Gastroesophageal sphincter (tissue), 4 donors: ENCODE results near the gene PCDHGC3. TPM values are rescaled to one million over a fixed set of nuclear protein-coding genes. Genes with fewer than 3 reads are reported as not detected.

Source experiments
- ATAC-seq: fragments of 150-250 bp; one replicate; pipeline ENCODE4 v1.9.1; 2016; ENCODE audit warnings: mild to moderate bottlenecking, moderate library complexity
- H3K27ac ChIP-seq, 4 donors: fragments of 200-600 bp; sonication (generic) in 3 of 4; 1 replicate in 3 of 4; 2 replicates in 1 of 4; pipeline ENCODE4 v1.5.1; 2016 to 2019
- H3K27me3 ChIP-seq: fragments of 200-600 bp; sonication (generic); one replicate; pipeline ENCODE4 v1.5.1; 2019
- H3K36me3 ChIP-seq, 2 donors: fragments of 200-600 bp; sonication (generic); one replicate each; pipeline ENCODE4 v1.5.1; 2019; ENCODE audit warnings: control low read depth in 1 of 2
- H3K4me1 ChIP-seq, 3 donors: fragments of 200-600 bp; sonication (generic); 1 replicate in 2 of 3; 2 replicates in 1 of 3; pipeline ENCODE4 v1.5.1; 2016 to 2019; ENCODE audit warnings: control low read depth in 2 of 3
- H3K4me3 ChIP-seq, 2 donors: fragments of 200-600 bp; sonication (generic); one replicate each; pipeline ENCODE4 v1.5.1; 2019; ENCODE audit warnings: mild to moderate bottlenecking in 1 of 2, moderate library complexity in 1 of 2
- H3K9me3 ChIP-seq, 3 donors: fragments of 200-600 bp; sonication (generic); one replicate each; pipeline ENCODE4 v1.5.1; 2017 to 2019; ENCODE audit warnings: control low read depth in 2 of 3
- EP300 ChIP-seq: sonication (generic); formaldehyde crosslinking; IDR thresholded peaks from one replicate; pipeline ENCODE4 v1.6.1; 2017; ENCODE audit warnings: antibody characterized with exemption, mild to moderate bottlenecking
- POLR2A ChIP-seq, 2 donors: fragments of 450-650 bp; IDR thresholded peaks; one replicate each; pipeline ENCODE4 v1.6.1; 2017; ENCODE audit warnings: antibody characterized with exemption in 2 of 2, mild to moderate bottlenecking in 2 of 2, moderate library complexity in 1 of 2
- POLR2AphosphoS5 ChIP-seq: sonication (generic); formaldehyde crosslinking; IDR thresholded peaks from one replicate; pipeline ENCODE4 v1.6.1; 2017; ENCODE audit warnings: antibody characterized with exemption
- WGBS, 2 donors: methylation state at CpG; one replicate each; pipeline ENCODE4 v1.1.5; 2018; ENCODE audit warnings: low coverage in 1 of 2; 5-methylcytosine and 5-hydroxymethylcytosine counted together
- total RNA-seq, 4 donors: library from RNA; depleted of rRNA; stranded (reverse); fragments of >200 nt; gene quantifications; one replicate each; pipeline ENCODE4 v1.1.0, GENCODE V29; 2016
- TF ChIP-seq, protein P1 (sequence below), 4 experiments: fragments of 200-600 bp in 2 of 4; fragments of 450-650 bp in 2 of 4; sonication (generic) in 1 of 4; IDR thresholded peaks; one replicate each; pipeline ENCODE4 v1.5.1; 2017 to 2019; ENCODE audit warnings: antibody characterized with exemption in 4 of 4, mild to moderate bottlenecking in 2 of 4, moderate library complexity in 2 of 4

The PCDHGC3 gene
- total RNA-seq, 4 donors from 2014 or later = 52.6 to 95.6 (median 63.2) TPM

DNA sequence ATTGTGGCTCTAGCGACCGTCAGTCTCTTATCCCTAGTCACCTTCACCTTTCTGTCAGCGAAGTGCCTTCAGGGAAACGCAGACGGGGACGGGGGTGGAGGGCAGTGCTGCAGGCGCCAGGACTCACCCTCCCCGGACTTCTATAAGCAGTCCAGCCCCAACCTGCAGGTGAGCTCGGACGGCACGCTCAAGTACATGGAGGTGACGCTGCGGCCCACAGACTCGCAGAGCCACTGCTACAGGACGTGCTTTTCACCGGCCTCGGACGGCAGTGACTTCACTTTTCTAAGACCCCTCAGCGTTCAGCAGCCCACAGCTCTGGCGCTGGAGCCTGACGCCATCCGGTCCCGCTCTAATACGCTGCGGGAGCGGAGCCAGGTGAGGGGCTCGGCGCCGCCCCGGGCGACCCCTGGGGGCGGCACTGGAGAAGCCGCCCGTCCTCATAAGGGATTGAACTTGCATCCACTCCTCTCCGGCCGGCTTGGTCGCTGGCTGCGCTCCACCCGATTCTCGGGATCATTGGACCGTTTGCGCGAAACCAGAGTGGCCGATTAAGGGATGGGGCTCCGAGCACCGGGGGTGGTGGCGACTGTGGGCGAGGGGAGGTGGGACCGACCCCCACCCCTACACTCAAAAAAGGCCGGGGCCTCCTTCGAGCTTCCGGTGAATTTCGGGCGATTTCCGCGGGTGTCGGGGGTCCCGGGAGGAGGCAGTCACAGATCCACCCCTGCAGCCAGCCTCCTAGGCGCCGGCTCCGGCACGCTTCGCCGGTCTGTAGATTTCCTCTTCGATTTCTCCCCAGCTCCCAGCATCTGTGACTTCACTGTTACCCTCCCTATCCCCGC is 15.8 kb downstream of the PCDHGC3 start:
- no peak for TF ChIP-seq EP300
- no peak for TF ChIP-seq POLR2A (IDR thresholded peaks at IDR 0.05)
- no peak for TF ChIP-seq POLR2AphosphoS5
- TF ChIP-seq, protein P1, sequence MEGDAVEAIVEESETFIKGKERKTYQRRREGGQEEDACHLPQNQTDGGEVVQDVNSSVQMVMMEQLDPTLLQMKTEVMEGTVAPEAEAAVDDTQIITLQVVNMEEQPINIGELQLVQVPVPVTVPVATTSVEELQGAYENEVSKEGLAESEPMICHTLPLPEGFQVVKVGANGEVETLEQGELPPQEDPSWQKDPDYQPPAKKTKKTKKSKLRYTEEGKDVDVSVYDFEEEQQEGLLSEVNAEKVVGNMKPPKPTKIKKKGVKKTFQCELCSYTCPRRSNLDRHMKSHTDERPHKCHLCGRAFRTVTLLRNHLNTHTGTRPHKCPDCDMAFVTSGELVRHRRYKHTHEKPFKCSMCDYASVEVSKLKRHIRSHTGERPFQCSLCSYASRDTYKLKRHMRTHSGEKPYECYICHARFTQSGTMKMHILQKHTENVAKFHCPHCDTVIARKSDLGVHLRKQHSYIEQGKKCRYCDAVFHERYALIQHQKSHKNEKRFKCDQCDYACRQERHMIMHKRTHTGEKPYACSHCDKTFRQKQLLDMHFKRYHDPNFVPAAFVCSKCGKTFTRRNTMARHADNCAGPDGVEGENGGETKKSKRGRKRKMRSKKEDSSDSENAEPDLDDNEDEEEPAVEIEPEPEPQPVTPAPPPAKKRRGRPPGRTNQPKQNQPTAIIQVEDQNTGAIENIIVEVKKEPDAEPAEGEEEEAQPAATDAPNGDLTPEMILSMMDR (IDR thresholded peaks at IDR 0.05) = no peak
- H3K36me3 ChIP-seq = peaks cover 0 to 56% of the 10 kb centered on the region in 2 donors
- H3K27me3 ChIP-seq = no peaks in the 10 kb centered on the region
- WGBS, 2 donors = 70 to 72% methylated on average over 8 to 10 of the region's 66 CpGs
- H3K4me3 ChIP-seq = no peak overlapping the region
- ATAC-seq = no peak
- H3K4me1 ChIP-seq = peaks cover 0 to 60% (median 11%) of the 10 kb centered on the region in 3 donors
- no peak overlapping the region for H3K27ac ChIP-seq
- H3K9me3 ChIP-seq = no peaks in the 10 kb centered on the region

GRCh38 chr5:141492168-141492885 is 16.6 kb downstream of the PCDHGC3 start:
- Histone ChIP-seq H3K4me1 (peaks cover 0 to 56% (median 11%) of the 10 kb centered on the region in 3 donors), H3K4me3 (peak overlapping the region in 1 of 2 donors; percentile 18), H3K36me3 (peaks cover 0 to 56% of the 10 kb centered on the region in 2 donors), H3K27me3 (no peaks in the 10 kb centered on the region), H3K27ac (no peak overlapping the region), H3K9me3 (no peaks in the 10 kb centered on the region)
- 77% methylated on average over 6 to 11 of the region's 68 CpGs for WGBS, 2 donors
- no peak for ATAC-seq
- no peak for TF ChIP-seq POLR2A (IDR thresholded peaks at IDR 0.05)
- TF ChIP-seq, protein P1 (IDR thresholded peaks at IDR 0.05) = no peak
- no peak for TF ChIP-seq POLR2AphosphoS5
- TF ChIP-seq EP300 = no peak

DNA sequence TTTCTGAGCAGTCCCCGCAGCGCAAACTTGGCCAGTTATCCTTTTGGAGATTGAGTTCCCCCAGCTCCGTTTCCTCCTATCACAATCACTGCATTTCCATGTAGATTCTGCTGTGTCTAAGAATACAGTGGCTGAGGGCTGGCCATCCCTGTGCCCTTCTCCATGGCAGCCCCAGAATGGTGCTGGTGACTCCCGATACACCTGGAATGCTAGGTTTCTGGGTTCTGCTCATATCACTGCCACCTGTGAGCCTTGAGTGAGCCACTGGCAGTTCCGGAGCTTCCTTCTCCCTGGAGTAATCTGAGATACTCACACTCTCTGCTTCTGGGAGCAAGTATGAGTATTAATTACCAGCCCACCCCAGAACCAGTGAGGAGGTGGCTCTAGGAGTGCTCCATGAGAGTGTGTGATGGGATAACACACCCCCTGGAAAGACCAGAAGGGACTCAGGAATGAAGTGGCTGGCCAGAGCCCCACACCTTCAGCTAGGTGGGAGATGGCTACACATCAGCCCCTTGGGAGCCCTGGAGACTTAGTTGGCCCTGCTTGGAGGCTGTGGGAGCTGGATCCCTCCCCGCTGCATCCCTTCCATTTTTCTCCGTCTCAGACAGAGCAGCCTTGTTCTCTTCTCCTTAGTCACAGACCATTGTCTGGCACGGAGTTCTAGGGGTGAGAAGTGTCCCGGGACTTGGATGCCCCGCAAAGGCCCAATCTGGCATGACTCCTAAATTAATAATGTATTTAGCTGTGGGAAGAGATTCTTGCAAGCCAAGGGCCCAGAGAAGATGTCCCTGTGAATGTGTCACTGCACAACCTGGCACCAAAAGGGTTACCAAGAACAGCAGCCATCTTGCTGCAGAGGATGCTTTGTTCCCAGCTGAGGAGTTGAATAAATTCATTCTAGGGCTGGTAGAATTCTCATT is 18.0 kb downstream of the PCDHGC3 start:
- Histone ChIP-seq H3K27ac (peak overlapping the region in 3 of 4 donors; percentile 0 to 29 (median 10)), H3K4me1 (peaks cover 0 to 45% (median 11%) of the 10 kb centered on the region in 3 donors), H3K36me3 (peaks cover 0 to 67% of the 10 kb centered on the region in 2 donors), H3K27me3 (no peaks in the 10 kb centered on the region), H3K4me3 (no peak overlapping the region), H3K9me3 (no peaks in the 10 kb centered on the region)
- no peak for ATAC-seq
- TF ChIP-seq POLR2A (IDR thresholded peaks at IDR 0.05) (no peak), EP300 (no peak), POLR2AphosphoS5 (no peak)
- TF ChIP-seq, protein P1 (IDR thresholded peaks at IDR 0.05) = no peak
- 41 to 52% methylated on average over 4 of the region's 10 CpGs for WGBS, 2 donors

DNA sequence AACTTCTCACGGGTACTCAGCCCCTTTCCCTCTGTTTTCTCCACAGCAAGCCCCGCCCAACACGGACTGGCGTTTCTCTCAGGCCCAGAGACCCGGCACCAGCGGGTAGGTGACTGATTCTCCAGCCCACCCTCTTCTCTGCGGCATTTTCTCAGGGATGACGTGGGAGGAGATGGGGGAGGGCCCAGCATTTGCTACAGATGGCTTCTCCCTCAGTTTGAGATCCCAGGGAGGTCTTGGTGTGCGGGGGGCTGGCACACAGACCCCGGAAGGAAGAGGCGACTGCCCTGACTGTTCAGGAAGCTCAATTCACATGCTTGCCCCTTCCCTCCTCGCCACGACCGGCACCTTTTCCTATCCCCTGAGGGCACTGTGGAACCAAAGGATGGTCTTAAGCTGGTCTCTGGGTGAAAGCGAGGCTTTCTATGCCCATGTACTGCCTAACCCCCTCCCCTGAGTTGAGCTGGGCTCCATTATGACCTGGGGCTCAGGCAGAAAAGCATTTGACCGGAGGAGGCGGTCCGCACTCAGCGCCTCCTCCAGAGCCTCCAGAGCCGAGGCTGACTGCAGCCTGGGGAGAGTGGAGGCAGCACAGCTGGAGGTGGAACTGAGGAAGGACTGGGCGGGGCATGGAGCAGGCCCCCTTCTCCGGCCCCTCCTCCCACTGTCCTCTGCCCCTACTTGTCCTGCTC is 19.1 kb downstream of the PCDHGC3 start:
- no peak for TF ChIP-seq EP300
- TF ChIP-seq, protein P1 (IDR thresholded peaks at IDR 0.05) = no peak
- TF ChIP-seq POLR2AphosphoS5 = no peak
- TF ChIP-seq POLR2A (IDR thresholded peaks at IDR 0.05) = no peak
- peaks cover 0 to 40% (median 11%) of the 10 kb centered on the region in 3 donors for H3K4me1 ChIP-seq
- no peak overlapping the region for H3K4me3 ChIP-seq
- WGBS, 2 donors = 62% methylated on average over 3 of the region's 22 CpGs; no CpG with 5 or more reads in 1 of the 2 donors
- H3K36me3 ChIP-seq = peaks cover 0 to 70% of the 10 kb centered on the region in 2 donors
- no peaks in the 10 kb centered on the region for H3K27me3 ChIP-seq
- H3K9me3 ChIP-seq = no peaks in the 10 kb centered on the region
- ATAC-seq = no peak
- peak overlapping the region in 2 of 4 donors; percentile 2 to 21 for H3K27ac ChIP-seq
